ENCODE results near the gene FIP1L1. TPM values are rescaled to one million over a fixed set of nuclear protein-coding genes. Genes with fewer than 3 reads are reported as not detected.
A peak's percentile ranks its signal among the peaks of the same experiment; 100 is the strongest.

FIP1L1 gene
- total and polyA plus RNA-seq, 10 of the 15 experiments (the other 5 are each of a cell fraction or from before 2014, with no cell fraction given): 28.1 to 110 (median 59.4) TPM

DNA sequence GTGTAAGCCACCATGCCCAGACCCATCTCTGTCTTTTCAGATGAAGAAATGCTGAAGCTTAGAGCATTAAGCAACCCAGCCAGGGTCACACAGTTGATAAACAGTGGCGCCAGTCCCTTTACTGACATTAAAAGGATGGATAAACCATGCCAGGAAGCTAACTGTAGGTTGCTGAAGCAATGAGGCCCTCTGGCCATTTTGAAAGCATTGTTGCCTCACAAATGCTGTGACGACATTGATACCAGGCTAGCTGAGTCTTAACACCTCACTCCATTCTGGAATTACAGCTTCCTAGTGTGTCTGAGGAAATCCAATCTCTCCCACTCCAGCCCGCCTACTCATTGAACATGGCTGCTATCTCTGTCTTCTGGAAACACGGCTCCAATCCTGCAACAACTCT, 124.1 kb downstream of the FIP1L1 start:
- H4K20me1 ChIP-seq (ENCODE audit: control insufficient read depth, insufficient read depth): no peaks in the 10 kb centered on the region
- SMC1A ChIA-PET (ENCODE audit: uncharacterized antibody, unreplicated experiment): interaction anchor here (1.3 to 1.6 kb wide), 3 partner anchors 11 to 153 kb away, joined by 3 to 5 read pairs (median 3); no protein-coding TSS in a partner anchor
- no peaks in the 10 kb centered on the region for H3K79me2 ChIP-seq (ENCODE audit: control insufficient read depth, insufficient read depth, low read length)
- H2AFZ ChIP-seq (ENCODE audit: control insufficient read depth, low read depth, low read length): no peak overlapping the region
- FAIRE-seq (no peak), DNase-seq (ENCODE audit: low read depth, low spot score) (no peak), ATAC-seq (no peak)
- CTCF ChIA-PET: interaction anchor here (1.0 to 3.6 kb wide), 2 partner anchors 11 to 23 kb away, joined by 4 to 14 read pairs; no protein-coding TSS in a partner anchor
- 44% methylated on average over 4 of the region's 4 CpGs for WGBS (ENCODE audit: insufficient coverage, insufficient replicate concordance, low lambda C conversion rate, missing lambda C conversion rate)
- no peak overlapping the region for H3K4me3 ChIP-seq
- H3K9ac ChIP-seq (ENCODE audit: control insufficient read depth, insufficient read depth, low read length): no peak overlapping the region
- H3K36me3 ChIP-seq (ENCODE audit: control insufficient read depth in 2 of 2, insufficient read depth in 2 of 2, low read length in 1 of 2): no peaks in the 10 kb centered on the region
- POLR2A ChIA-PET: no interaction called here
- BruUV-seq (replicated peaks): no TSS peak
- no peaks in the 10 kb centered on the region for H3K4me1 ChIP-seq (ENCODE audit: control insufficient read depth, insufficient read depth, low read length)
- intact Hi-C loops (cut with micrococcal nuclease; ENCODE audit: unreplicated experiment) (no loop called here), in situ Hi-C loops (cut with MboI) (no loop called here)
- RAD21 ChIA-PET (ENCODE audit: unreplicated experiment): no interaction called here
- H3K9me3 ChIP-seq (replicated peaks; ENCODE audit: control insufficient read depth, insufficient read depth, low read length): no peaks in the 10 kb centered on the region
- TF ChIP-seq ZNF274 (IDR thresholded peaks at IDR 0.05; ENCODE audit: insufficient read depth, insufficient read length): no peak
- no peak for TF ChIP-seq SPI1 (IDR thresholded peaks at IDR 0.05; ENCODE audit: borderline replicate concordance, insufficient read depth, low read depth, low read length)
- TF ChIP-seq GABPA (IDR thresholded peaks at IDR 0.05; ENCODE audit: low read depth): no peak
- TF ChIP-seq POLR2A (IDR thresholded peaks at IDR 0.05; ENCODE audit: low read depth, low read length): no peak
- no peak for TF ChIP-seq MXI1 (IDR thresholded peaks at IDR 0.05; ENCODE audit: low read depth, low read length)
- no peak for TF ChIP-seq NFXL1 (IDR thresholded peaks at IDR 0.05; ENCODE audit: borderline replicate concordance)
- no peak overlapping the region for H3K27ac ChIP-seq (ENCODE audit: control insufficient read depth, insufficient read depth)
- H3K27me3 ChIP-seq (replicated peaks in 1 of 2; ENCODE audit: control insufficient read depth in 2 of 2, insufficient read depth in 2 of 2, low read length in 1 of 2): no peaks in the 10 kb centered on the region
- H3K4me2 ChIP-seq (ENCODE audit: control insufficient read depth, insufficient read depth): no peak overlapping the region

DNA sequence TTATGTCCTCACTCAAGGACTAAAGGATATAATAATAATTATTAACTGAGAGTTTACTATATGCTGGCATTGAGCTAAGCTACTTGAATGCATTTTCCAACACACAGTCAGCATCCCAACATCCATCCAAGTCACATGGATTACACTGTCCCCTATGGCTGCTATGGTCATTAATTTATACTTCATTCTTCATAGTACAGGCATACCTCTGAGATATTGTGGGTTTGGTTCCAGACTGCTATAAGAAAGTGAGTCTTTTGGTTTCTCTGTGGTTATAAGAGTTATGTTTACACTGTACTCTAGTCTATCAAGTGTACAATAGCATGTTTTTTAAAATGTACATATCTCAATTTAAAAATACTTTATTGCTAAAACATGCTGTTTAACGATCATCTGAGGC, 124.7 kb downstream of the FIP1L1 start:
- Histone ChIP-seq H3K27me3 (replicated peaks in 1 of 2; ENCODE audit: control insufficient read depth in 2 of 2, insufficient read depth in 2 of 2, low read length in 1 of 2) (no peaks in the 10 kb centered on the region), H3K27ac (ENCODE audit: control insufficient read depth, insufficient read depth) (no peak overlapping the region), H3K4me3 (no peak overlapping the region), H3K9ac (ENCODE audit: control insufficient read depth, insufficient read depth, low read length) (no peak overlapping the region), H2AFZ (ENCODE audit: control insufficient read depth, low read depth, low read length) (no peak overlapping the region), H3K79me2 (ENCODE audit: control insufficient read depth, insufficient read depth, low read length) (no peaks in the 10 kb centered on the region), H3K4me2 (ENCODE audit: control insufficient read depth, insufficient read depth) (no peak overlapping the region), H4K20me1 (ENCODE audit: control insufficient read depth, insufficient read depth) (no peaks in the 10 kb centered on the region), H3K36me3 (ENCODE audit: control insufficient read depth in 2 of 2, insufficient read depth in 2 of 2, low read length in 1 of 2) (no peaks in the 10 kb centered on the region), H3K4me1 (ENCODE audit: control insufficient read depth, insufficient read depth, low read length) (no peaks in the 10 kb centered on the region), H3K9me3 (replicated peaks; ENCODE audit: control insufficient read depth, insufficient read depth, low read length) (no peaks in the 10 kb centered on the region)
- ChIA-PET RAD21 (ENCODE audit: unreplicated experiment) (no interaction called here), CTCF (interaction anchor here (1.0 to 3.6 kb wide), 2 partner anchors 11 to 22 kb away, joined by 4 to 14 read pairs; no protein-coding TSS in a partner anchor), SMC1A (ENCODE audit: uncharacterized antibody, unreplicated experiment) (interaction anchor here (0.6 to 1.6 kb wide), 3 partner anchors 11 to 496 kb away, joined by 3 to 5 read pairs (median 4); no protein-coding TSS in a partner anchor), POLR2A (no interaction called here)
- in situ Hi-C loops (cut with MboI): no loop called here
- WGBS (ENCODE audit: insufficient coverage, insufficient replicate concordance, low lambda C conversion rate, missing lambda C conversion rate): 91% methylated on average over 1 of the region's 1 CpG
- no peak for DNase-seq (ENCODE audit: low read depth, low spot score)
- no TSS peak for BruUV-seq (replicated peaks)
- ATAC-seq: peak; percentile 50; the same call in 2 of the 3 replicates
- FAIRE-seq: no peak
- intact Hi-C loops (cut with micrococcal nuclease; ENCODE audit: unreplicated experiment): no loop called here
- TF ChIP-seq MTA2 (IDR thresholded peaks at IDR 0.05; ENCODE audit: low read depth) (no peak), DPF2 (IDR thresholded peaks at IDR 0.05) (no peak), EED (IDR thresholded peaks at IDR 0.05; ENCODE audit: low read depth) (no peak), POLR2A (IDR thresholded peaks at IDR 0.05; ENCODE audit: low read depth, low read length) (no peak), NFXL1 (IDR thresholded peaks at IDR 0.05; ENCODE audit: borderline replicate concordance) (no peak), ETV6 (conservative IDR thresholded peaks at IDR 0.05 in 1 of 2, IDR thresholded peaks at IDR 0.05 in 1 of 2; ENCODE audit: borderline replicate concordance in 1 of 2, low read depth in 1 of 2) (no peak), LARP7 (IDR thresholded peaks at IDR 0.05) (no peak), ATF7 (IDR thresholded peaks at IDR 0.05; ENCODE audit: low read depth) (no peak)
- TF ChIP-seq, protein P1, sequence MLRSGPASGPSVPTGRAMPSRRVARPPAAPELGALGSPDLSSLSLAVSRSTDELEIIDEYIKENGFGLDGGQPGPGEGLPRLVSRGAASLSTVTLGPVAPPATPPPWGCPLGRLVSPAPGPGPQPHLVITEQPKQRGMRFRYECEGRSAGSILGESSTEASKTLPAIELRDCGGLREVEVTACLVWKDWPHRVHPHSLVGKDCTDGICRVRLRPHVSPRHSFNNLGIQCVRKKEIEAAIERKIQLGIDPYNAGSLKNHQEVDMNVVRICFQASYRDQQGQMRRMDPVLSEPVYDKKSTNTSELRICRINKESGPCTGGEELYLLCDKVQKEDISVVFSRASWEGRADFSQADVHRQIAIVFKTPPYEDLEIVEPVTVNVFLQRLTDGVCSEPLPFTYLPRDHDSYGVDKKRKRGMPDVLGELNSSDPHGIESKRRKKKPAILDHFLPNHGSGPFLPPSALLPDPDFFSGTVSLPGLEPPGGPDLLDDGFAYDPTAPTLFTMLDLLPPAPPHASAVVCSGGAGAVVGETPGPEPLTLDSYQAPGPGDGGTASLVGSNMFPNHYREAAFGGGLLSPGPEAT (IDR thresholded peaks at IDR 0.05; ENCODE audit: low read depth): no peak
- TF ChIP-seq, protein P2, sequence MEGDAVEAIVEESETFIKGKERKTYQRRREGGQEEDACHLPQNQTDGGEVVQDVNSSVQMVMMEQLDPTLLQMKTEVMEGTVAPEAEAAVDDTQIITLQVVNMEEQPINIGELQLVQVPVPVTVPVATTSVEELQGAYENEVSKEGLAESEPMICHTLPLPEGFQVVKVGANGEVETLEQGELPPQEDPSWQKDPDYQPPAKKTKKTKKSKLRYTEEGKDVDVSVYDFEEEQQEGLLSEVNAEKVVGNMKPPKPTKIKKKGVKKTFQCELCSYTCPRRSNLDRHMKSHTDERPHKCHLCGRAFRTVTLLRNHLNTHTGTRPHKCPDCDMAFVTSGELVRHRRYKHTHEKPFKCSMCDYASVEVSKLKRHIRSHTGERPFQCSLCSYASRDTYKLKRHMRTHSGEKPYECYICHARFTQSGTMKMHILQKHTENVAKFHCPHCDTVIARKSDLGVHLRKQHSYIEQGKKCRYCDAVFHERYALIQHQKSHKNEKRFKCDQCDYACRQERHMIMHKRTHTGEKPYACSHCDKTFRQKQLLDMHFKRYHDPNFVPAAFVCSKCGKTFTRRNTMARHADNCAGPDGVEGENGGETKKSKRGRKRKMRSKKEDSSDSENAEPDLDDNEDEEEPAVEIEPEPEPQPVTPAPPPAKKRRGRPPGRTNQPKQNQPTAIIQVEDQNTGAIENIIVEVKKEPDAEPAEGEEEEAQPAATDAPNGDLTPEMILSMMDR (IDR thresholded peaks at IDR 0.05 in 2 of 3, conservative IDR thresholded peaks at IDR 0.05 in 1 of 3; ENCODE audit: control insufficient read depth in 2 of 3, extremely low read depth in 1 of 3, insufficient read depth in 1 of 3, low read depth in 3 of 3, low read length in 3 of 3): no peak

Measured in GM12878 (cell line).